Lower lobe of right lung (tissue), 2 donors: ENCODE data around the gene BLOC1S6. TPM values are rescaled to one million over a fixed set of nuclear protein-coding genes. Genes with fewer than 3 reads are reported as not detected.

ENCODE experiments used
- ATAC-seq, 2 donors: fragments of 200-7000 bp; cut with Tn5 transposase; one replicate each; pipeline ENCODE4 v1.9.1; 2020 to 2022; ENCODE audit warnings: mild to moderate bottlenecking in 2 of 2, moderate library complexity in 2 of 2
- DNase-seq: peaks from one replicate; pipeline ENCODE4 v3.0.0-alpha.2; 2020
- H3K27ac ChIP-seq: fragments of 200-600 bp; one replicate; pipeline ENCODE4 v1.8.0; 2022
- H3K27me3 ChIP-seq: fragments of 200-600 bp; one replicate; pipeline ENCODE4 v1.8.0; 2022; ENCODE audit warnings: low read depth
- H3K36me3 ChIP-seq: fragments of 200-600 bp; one replicate; pipeline ENCODE4 v1.8.0; 2022; ENCODE audit warnings: mild to moderate bottlenecking
- H3K4me1 ChIP-seq: fragments of 200-600 bp; one replicate; pipeline ENCODE4 v1.8.0; 2022
- H3K4me3 ChIP-seq: fragments of 200-600 bp; one replicate; pipeline ENCODE4 v1.8.0; 2022; ENCODE audit warnings: mild to moderate bottlenecking
- H3K9me3 ChIP-seq: fragments of 200-600 bp; one replicate; pipeline ENCODE4 v1.8.0; 2022
- intact Hi-C: fragments of 100-400 bp; cut with DNase I; formaldehyde crosslinking; loops from one replicate; pipeline ENCODE4 v1.11.0; 2022
- total RNA-seq: library from RNA; stranded (reverse); fragmentation: NEBNext Ultra II Directional; extraction: Animal tissue kit (Norgen Biotek cat#: 25700); gene quantifications from one replicate; pipeline ENCODE4 v1.2.1, GENCODE V29; 2021
- TF ChIP-seq, protein P1 (sequence below): fragments of 200-600 bp; IDR thresholded peaks from one replicate; pipeline ENCODE4 v1.8.0; 2022; ENCODE audit warnings: antibody characterized with exemption, mild to moderate bottlenecking
- donor health status: DM: no; HTN: yes; CAD: no; lungs with severe emphysema.

Gene BLOC1S6
- total RNA-seq, 1 donor from 2014 or later = 41.0 TPM

DNA sequence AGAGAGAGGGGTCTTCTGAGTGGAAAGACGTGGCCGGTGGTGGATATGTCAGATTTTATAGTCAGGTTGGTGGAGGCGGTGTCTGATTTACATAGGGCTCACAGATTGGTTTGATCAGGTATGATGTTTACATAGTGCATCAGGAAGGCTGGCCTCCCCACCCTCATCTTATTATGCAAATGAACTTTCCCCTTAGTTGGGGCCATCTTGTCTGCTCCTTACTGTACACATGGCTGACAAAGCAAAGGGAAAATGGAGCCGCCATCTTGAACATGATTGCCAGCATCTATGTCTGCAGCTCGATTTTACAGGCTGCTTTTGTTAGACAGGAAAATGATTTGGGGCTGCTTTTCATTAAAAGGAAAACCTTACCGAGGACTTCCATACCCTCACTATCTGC, 67.6 kb downstream of the BLOC1S6 start:
- no peak overlapping the region for H3K4me3 ChIP-seq
- H3K27ac ChIP-seq = no peak overlapping the region
- peaks cover 6% of the 10 kb centered on the region for H3K36me3 ChIP-seq
- no peaks in the 10 kb centered on the region for H3K9me3 ChIP-seq
- ATAC-seq = no peak
- peaks cover 34% of the 10 kb centered on the region for H3K4me1 ChIP-seq
- intact Hi-C loops = no loop called here
- no peak for DNase-seq
- H3K27me3 ChIP-seq = no peaks in the 10 kb centered on the region
- TF ChIP-seq, protein P1, sequence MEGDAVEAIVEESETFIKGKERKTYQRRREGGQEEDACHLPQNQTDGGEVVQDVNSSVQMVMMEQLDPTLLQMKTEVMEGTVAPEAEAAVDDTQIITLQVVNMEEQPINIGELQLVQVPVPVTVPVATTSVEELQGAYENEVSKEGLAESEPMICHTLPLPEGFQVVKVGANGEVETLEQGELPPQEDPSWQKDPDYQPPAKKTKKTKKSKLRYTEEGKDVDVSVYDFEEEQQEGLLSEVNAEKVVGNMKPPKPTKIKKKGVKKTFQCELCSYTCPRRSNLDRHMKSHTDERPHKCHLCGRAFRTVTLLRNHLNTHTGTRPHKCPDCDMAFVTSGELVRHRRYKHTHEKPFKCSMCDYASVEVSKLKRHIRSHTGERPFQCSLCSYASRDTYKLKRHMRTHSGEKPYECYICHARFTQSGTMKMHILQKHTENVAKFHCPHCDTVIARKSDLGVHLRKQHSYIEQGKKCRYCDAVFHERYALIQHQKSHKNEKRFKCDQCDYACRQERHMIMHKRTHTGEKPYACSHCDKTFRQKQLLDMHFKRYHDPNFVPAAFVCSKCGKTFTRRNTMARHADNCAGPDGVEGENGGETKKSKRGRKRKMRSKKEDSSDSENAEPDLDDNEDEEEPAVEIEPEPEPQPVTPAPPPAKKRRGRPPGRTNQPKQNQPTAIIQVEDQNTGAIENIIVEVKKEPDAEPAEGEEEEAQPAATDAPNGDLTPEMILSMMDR = no peak

DNA sequence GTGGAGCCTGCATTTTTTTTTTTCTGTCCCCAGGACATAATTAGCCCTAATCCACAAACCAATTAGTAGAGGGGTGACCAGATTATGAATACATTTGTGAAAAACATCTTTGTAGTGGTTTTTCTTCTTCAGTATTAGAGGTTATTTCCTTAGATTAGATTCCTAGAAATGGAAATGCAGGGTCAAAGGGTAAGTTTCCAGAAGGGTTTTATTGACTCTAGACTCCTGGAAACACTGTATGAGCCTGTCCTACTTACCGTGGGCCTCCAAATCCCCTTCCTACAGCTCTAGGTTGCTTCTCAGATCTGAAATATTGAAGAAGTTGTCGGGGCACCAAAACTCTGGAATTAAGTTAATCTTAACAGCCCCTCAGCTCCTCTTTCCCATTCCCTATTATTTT, 70.1 kb downstream of the BLOC1S6 start:
- peaks cover 20% of the 10 kb centered on the region for H3K36me3 ChIP-seq
- no peak for ATAC-seq
- H3K4me1 ChIP-seq = peaks cover 44% of the 10 kb centered on the region
- no peak overlapping the region for H3K27ac ChIP-seq
- H3K27me3 ChIP-seq = no peaks in the 10 kb centered on the region
- no peak for DNase-seq
- no peaks in the 10 kb centered on the region for H3K9me3 ChIP-seq
- TF ChIP-seq, protein P1 = no peak
- intact Hi-C loops = no loop called here
- no peak overlapping the region for H3K4me3 ChIP-seq

DNA sequence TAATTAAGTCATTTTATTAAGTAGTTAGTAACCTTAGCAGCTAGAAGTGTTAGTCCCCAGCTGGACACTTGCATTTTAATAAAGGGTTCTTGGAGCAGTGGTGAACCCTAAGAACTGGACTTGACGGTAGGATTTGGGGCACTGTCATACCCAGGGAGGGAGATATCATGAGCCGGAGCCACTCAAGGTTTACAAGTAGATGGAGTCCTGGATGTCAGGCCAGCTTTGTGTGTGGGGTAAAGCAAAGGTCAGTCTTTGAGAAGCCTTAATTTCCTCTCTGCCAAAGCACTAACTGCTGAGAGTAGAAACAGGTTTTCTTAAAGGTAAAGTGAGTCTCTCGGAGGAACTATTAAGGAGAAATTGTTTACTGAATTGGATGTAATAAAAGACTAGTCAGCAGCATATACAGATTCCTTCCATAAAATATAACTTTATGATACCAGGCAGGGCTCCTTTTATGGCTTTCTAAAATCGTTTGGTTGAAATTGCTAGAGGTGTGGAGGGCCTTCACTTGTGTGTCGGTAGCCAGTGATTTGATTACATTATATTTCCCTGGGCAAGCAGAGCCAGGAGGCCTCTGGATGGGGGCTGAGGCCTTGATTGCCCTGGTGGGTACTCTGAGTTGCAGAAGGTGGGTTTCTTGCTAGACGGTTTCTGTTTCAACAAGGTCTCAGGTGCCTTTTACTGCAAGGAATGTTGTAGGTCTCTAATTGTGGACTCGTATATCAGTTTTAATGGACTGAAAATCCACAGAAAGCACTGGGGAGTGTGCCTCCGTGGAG, 70.8 kb downstream of the BLOC1S6 start:
- H3K36me3 ChIP-seq = peaks cover 27% of the 10 kb centered on the region
- intact Hi-C loops = no loop called here
- no peaks in the 10 kb centered on the region for H3K27me3 ChIP-seq
- DNase-seq (no peak), ATAC-seq (peak; percentile 5 to 10)
- H3K27ac ChIP-seq = no peak overlapping the region
- H3K4me3 ChIP-seq = no peak overlapping the region
- H3K9me3 ChIP-seq = no peaks in the 10 kb centered on the region
- H3K4me1 ChIP-seq = peaks cover 44% of the 10 kb centered on the region
- TF ChIP-seq, protein P1 = no peak

Other genes with a start within 250 kb of the BLOC1S6 start
- 7.2 TPM for gene GATM, start 208.8 kb upstream of the BLOC1S6 start, total RNA-seq
- 4.8 TPM for gene SLC30A4, start 64.6 kb upstream of the BLOC1S6 start, total RNA-seq
- gene SQOR, start 47.6 kb downstream of the BLOC1S6 start, total RNA-seq = 97.1 TPM